Measurements from ENCODE around the gene STX19.
"Not testable (repeated sequence)": the region's sequence is repeated elsewhere in the genome, so short reads cannot be mapped to it uniquely, and the experiment has no call there.

Gene STX19

GRCh38 chr3:93973131-93974126, 55.0 kb downstream of the STX19 start, which contains the start of gene PROS1:
Gene PROS1 (minus strand): TSS chr3:93973896. CDS start chr3:93973749, 147 bp downstream.
- peak; percentile 55 to 61 for DNase-seq

DNA sequence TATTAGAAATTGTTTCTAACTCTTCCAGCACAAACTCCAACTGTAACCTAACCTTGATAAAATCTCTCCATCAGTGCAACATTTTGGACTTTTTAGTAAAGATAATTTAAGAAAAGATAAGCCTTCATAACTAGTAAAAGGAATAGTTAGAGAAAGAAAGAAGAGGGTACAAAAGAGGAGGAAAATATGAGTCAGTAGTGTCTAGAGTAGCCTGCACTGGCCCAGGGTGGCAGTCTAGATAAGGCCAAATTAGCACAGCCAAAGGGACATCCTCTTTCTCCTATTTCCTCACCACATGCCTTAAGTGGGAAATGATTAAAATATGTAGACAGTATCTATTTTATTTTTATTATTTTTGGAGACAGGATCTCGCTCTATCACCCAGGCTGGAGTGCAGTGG, 58.4 kb downstream of the STX19 start:
- no peak for DNase-seq

DNA sequence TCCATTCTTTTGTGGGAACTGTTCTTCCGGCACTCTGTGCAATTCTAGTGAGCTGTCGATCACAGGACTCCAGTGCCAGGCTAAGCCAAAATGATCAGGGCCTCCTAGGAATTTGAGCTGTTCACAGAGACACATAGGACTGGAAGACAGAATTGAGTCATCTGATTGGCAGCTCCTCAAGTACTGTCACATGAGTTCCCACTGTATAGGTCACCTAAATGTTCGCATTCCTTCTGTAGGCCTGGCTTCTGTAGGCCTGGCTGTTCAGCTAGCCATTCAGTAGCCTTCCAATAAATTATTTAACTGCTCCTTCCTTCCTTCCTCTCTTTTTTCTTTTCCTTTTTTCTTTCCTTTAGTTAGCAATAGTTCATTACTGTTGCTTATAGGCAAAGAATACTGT, 59.0 kb downstream of the STX19 start:
- DNase-seq, result no peak

GRCh38 chr3:93965106-93965505, 63.3 kb downstream of the STX19 start:
- DNase-seq, result not testable (repeated sequence)

Measured in NCI-H1930 (cell line).